ENCODE measurements around the gene FLCN. TPM values are rescaled to one million over a fixed set of nuclear protein-coding genes. Genes with fewer than 3 reads are reported as not detected.
A peak's percentile ranks its signal among the peaks of the same experiment; 100 is the strongest.

The FLCN gene
- total and polyA plus RNA-seq, 10 of the 15 experiments (the other 5 are each of a cell fraction or from before 2014, with no cell fraction given) = 1.1 to 24.7 (median 10.4) TPM

GRCh38 chr17:17280613-17281549 is 43.9 kb upstream of the FLCN start, which contains the start of gene COPS3 (continued):
- TF ChIP-seq, protein P1, sequence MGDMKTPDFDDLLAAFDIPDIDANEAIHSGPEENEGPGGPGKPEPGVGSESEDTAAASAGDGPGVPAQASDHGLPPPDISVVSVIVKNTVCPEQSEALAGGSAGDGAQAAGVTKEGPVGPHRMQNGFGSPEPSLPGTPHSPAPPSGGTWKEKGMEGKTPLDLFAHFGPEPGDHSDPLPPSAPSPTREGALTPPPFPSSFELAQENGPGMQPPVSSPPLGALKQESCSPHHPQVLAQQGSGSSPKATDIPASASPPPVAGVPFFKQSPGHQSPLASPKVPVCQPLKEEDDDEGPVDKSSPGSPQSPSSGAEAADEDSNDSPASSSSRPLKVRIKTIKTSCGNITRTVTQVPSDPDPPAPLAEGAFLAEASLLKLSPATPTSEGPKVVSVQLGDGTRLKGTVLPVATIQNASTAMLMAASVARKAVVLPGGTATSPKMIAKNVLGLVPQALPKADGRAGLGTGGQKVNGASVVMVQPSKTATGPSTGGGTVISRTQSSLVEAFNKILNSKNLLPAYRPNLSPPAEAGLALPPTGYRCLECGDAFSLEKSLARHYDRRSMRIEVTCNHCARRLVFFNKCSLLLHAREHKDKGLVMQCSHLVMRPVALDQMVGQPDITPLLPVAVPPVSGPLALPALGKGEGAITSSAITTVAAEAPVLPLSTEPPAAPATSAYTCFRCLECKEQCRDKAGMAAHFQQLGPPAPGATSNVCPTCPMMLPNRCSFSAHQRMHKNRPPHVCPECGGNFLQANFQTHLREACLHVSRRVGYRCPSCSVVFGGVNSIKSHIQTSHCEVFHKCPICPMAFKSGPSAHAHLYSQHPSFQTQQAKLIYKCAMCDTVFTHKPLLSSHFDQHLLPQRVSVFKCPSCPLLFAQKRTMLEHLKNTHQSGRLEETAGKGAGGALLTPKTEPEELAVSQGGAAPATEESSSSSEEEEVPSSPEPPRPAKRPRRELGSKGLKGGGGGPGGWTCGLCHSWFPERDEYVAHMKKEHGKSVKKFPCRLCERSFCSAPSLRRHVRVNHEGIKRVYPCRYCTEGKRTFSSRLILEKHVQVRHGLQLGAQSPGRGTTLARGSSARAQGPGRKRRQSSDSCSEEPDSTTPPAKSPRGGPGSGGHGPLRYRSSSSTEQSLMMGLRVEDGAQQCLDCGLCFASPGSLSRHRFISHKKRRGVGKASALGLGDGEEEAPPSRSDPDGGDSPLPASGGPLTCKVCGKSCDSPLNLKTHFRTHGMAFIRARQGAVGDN (IDR thresholded peaks at IDR 0.05) = no peak
- TF ChIP-seq, protein P2, sequence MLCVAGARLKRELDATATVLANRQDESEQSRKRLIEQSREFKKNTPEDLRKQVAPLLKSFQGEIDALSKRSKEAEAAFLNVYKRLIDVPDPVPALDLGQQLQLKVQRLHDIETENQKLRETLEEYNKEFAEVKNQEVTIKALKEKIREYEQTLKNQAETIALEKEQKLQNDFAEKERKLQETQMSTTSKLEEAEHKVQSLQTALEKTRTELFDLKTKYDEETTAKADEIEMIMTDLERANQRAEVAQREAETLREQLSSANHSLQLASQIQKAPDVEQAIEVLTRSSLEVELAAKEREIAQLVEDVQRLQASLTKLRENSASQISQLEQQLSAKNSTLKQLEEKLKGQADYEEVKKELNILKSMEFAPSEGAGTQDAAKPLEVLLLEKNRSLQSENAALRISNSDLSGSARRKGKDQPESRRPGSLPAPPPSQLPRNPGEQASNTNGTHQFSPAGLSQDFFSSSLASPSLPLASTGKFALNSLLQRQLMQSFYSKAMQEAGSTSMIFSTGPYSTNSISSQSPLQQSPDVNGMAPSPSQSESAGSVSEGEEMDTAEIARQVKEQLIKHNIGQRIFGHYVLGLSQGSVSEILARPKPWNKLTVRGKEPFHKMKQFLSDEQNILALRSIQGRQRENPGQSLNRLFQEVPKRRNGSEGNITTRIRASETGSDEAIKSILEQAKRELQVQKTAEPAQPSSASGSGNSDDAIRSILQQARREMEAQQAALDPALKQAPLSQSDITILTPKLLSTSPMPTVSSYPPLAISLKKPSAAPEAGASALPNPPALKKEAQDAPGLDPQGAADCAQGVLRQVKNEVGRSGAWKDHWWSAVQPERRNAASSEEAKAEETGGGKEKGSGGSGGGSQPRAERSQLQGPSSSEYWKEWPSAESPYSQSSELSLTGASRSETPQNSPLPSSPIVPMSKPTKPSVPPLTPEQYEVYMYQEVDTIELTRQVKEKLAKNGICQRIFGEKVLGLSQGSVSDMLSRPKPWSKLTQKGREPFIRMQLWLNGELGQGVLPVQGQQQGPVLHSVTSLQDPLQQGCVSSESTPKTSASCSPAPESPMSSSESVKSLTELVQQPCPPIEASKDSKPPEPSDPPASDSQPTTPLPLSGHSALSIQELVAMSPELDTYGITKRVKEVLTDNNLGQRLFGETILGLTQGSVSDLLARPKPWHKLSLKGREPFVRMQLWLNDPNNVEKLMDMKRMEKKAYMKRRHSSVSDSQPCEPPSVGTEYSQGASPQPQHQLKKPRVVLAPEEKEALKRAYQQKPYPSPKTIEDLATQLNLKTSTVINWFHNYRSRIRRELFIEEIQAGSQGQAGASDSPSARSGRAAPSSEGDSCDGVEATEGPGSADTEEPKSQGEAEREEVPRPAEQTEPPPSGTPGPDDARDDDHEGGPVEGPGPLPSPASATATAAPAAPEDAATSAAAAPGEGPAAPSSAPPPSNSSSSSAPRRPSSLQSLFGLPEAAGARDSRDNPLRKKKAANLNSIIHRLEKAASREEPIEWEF (IDR thresholded peaks at IDR 0.05; ENCODE audit: insufficient replicate concordance, low read depth, low read length) = no peak
- TF ChIP-seq, protein P3, sequence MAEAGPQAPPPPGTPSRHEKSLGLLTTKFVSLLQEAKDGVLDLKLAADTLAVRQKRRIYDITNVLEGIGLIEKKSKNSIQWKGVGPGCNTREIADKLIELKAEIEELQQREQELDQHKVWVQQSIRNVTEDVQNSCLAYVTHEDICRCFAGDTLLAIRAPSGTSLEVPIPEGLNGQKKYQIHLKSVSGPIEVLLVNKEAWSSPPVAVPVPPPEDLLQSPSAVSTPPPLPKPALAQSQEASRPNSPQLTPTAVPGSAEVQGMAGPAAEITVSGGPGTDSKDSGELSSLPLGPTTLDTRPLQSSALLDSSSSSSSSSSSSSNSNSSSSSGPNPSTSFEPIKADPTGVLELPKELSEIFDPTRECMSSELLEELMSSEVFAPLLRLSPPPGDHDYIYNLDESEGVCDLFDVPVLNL (IDR thresholded peaks at IDR 0.05; ENCODE audit: low read depth, low read length) = peak; percentile 77
- TF ChIP-seq HCFC1 (IDR thresholded peaks at IDR 0.05; ENCODE audit: low read length) (peak; percentile 51; the same call in 1 of the 2 replicates), TCF12 (IDR thresholded peaks at IDR 0.05; ENCODE audit: low read depth, low read length) (no peak), YBX1 (IDR thresholded peaks at IDR 0.05) (no peak), CREM (IDR thresholded peaks at IDR 0.05; ENCODE audit: low read depth) (peak; percentile 90), SIX5 (IDR thresholded peaks at IDR 0.05; ENCODE audit: low read depth, low read length, severe bottlenecking) (no peak), RAD51 (IDR thresholded peaks at IDR 0.05) (no peak), ETV6 (conservative IDR thresholded peaks at IDR 0.05 in 1 of 2, IDR thresholded peaks at IDR 0.05 in 1 of 2; ENCODE audit: borderline replicate concordance in 1 of 2, low read depth in 1 of 2) (no peak), ZNF622 (IDR thresholded peaks at IDR 0.05) (no peak), POLR2AphosphoS2 (IDR thresholded peaks at IDR 0.05; ENCODE audit: low read depth, low read length) (no peak; the same call in 1 of the 2 replicates), CHD4 (IDR thresholded peaks at IDR 0.05) (no peak)
- TF ChIP-seq, protein P4, sequence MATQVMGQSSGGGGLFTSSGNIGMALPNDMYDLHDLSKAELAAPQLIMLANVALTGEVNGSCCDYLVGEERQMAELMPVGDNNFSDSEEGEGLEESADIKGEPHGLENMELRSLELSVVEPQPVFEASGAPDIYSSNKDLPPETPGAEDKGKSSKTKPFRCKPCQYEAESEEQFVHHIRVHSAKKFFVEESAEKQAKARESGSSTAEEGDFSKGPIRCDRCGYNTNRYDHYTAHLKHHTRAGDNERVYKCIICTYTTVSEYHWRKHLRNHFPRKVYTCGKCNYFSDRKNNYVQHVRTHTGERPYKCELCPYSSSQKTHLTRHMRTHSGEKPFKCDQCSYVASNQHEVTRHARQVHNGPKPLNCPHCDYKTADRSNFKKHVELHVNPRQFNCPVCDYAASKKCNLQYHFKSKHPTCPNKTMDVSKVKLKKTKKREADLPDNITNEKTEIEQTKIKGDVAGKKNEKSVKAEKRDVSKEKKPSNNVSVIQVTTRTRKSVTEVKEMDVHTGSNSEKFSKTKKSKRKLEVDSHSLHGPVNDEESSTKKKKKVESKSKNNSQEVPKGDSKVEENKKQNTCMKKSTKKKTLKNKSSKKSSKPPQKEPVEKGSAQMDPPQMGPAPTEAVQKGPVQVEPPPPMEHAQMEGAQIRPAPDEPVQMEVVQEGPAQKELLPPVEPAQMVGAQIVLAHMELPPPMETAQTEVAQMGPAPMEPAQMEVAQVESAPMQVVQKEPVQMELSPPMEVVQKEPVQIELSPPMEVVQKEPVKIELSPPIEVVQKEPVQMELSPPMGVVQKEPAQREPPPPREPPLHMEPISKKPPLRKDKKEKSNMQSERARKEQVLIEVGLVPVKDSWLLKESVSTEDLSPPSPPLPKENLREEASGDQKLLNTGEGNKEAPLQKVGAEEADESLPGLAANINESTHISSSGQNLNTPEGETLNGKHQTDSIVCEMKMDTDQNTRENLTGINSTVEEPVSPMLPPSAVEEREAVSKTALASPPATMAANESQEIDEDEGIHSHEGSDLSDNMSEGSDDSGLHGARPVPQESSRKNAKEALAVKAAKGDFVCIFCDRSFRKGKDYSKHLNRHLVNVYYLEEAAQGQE (IDR thresholded peaks at IDR 0.05; ENCODE audit: low read depth, low read length) = no peak
